ENCODE results near the gene CCDC188. TPM values are rescaled to one million over a fixed set of nuclear protein-coding genes. Genes with fewer than 3 reads are reported as not detected.

Gene CCDC188
- polyA plus RNA-seq, 1 donor (not counting 4 experiments of a cell fraction or from before 2014, with no cell fraction given), result not detected

GRCh38 chr22:20117633-20118299 is 33.1 kb downstream of the CCDC188 start:
- peak overlapping the region; percentile 86 to 94 (median 88) for H3K4me3 ChIP-seq (ENCODE audit: control insufficient read depth in 2 of 3, extremely low read depth in 1 of 3, insufficient read depth in 2 of 3, low read depth in 1 of 3, low read length in 3 of 3)
- peaks cover 2% of the 10 kb centered on the region for H4K20me1 ChIP-seq (ENCODE audit: control insufficient read depth, extremely low read depth, insufficient read depth, low read length)
- peak overlapping the region; percentile 93 for H3K9ac ChIP-seq (ENCODE audit: control insufficient read depth, extremely low read depth, insufficient read depth, low read length)
- peak overlapping the region; percentile 68 for H3K27ac ChIP-seq (ENCODE audit: control insufficient read depth, insufficient read depth, low read length)
- peaks cover 84% of the 10 kb centered on the region for H3K79me2 ChIP-seq (ENCODE audit: control insufficient read depth, insufficient read depth, low read length)
- no peaks in the 10 kb centered on the region for H3K27me3 ChIP-seq (ENCODE audit: control insufficient read depth, extremely low read depth, insufficient read depth, low read length)
- FAIRE-seq (no peak), DNase-seq (ENCODE audit: low read depth, low spot score) (no peak)
- TF ChIP-seq EZH2 (IDR thresholded peaks at IDR 0.05; ENCODE audit: low read length), result no peak
- TF ChIP-seq CTCF (optimal IDR thresholded peaks at IDR 0.05 in 1 of 3, IDR thresholded peaks at IDR 0.05 in 1 of 3, conservative IDR thresholded peaks at IDR 0.05 in 1 of 3; ENCODE audit: extremely low read depth in 1 of 3, insufficient read depth in 2 of 3, low read length in 3 of 3), result no peak
- H2AFZ ChIP-seq (ENCODE audit: control insufficient read depth, low read length), result peak overlapping the region; percentile 19
- peaks cover 26 to 39% of the 10 kb centered on the region in 2 experiments for H3K36me3 ChIP-seq (ENCODE audit: control insufficient read depth in 2 of 2, extremely low read depth in 1 of 2, insufficient read depth in 2 of 2, low read length in 2 of 2)
- H3K9me1 ChIP-seq (ENCODE audit: control insufficient read depth, extremely low read depth, insufficient read depth, low read length), result no peaks in the 10 kb centered on the region
- peak overlapping the region; percentile 89 for H3K4me2 ChIP-seq (ENCODE audit: control insufficient read depth, extremely low read depth, insufficient read depth, low read depth, low read length)
- dilution Hi-C loops (cut with MboI; ENCODE audit: extremely low pct_ligation_motif_present, low sequenced_read_pairs), result no loop called here
- no peaks in the 10 kb centered on the region for H3K9me3 ChIP-seq (ENCODE audit: control insufficient read depth, low read depth, low read length)
- H3K4me1 ChIP-seq (ENCODE audit: control insufficient read depth, extremely low read depth, insufficient read depth, low read length), result peaks cover 16% of the 10 kb centered on the region

DNA sequence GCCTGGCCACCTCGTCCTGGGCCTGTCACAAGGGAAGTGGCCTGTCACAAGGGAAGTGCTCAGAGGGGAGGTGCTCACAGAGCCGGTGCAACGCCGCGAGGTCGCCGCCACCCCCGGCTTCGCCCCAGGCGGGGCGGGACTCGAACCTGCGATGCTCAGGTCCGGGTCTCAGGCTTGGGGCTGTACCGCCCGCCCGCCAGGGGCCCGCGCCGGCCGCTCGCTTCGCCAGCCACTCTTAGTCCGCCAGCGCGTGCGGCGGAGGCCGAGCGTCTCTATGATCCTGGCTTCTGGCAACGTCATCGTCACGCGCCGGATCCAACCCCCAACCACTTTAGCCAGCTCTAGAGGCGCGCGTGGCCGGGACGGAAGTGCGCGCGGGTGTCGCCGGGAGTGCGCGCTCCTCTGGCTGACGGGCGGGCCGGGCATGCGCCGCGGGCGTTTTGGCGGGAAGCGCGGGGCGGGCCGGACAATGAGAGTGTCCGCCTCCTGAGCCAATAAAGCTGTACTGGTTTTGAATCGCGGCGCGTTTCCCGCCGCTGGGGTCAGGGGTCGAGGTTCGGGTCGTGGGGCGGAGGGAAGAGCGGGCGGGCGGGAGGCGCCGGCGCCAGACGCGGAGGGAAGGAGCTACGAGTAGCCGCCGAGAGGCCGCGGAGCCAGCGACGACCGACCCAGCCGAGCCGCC is 33.8 kb downstream of the CCDC188 start, which contains the start of gene TRMT2A:
TSS of gene TRMT2A (minus strand) at position 276 of the 682 bp plus-strand sequence. CDS start 320 bp downstream, outside the sequence.
- no peaks in the 10 kb centered on the region for H4K20me1 ChIP-seq (ENCODE audit: control insufficient read depth, extremely low read depth, insufficient read depth, low read length)
- peak within 1 kb of the TSS; percentile 77 for H2AFZ ChIP-seq (ENCODE audit: control insufficient read depth, low read length)
- H3K79me2 ChIP-seq (ENCODE audit: control insufficient read depth, insufficient read depth, low read length), result peaks cover 78% of the 10 kb centered on the region
- H3K9ac ChIP-seq (ENCODE audit: control insufficient read depth, extremely low read depth, insufficient read depth, low read length), result peak within 1 kb of the TSS; percentile 93
- peaks cover 31 to 39% of the 10 kb centered on the region in 2 experiments for H3K36me3 ChIP-seq (ENCODE audit: control insufficient read depth in 2 of 2, extremely low read depth in 1 of 2, insufficient read depth in 2 of 2, low read length in 2 of 2)
- H3K27ac ChIP-seq (ENCODE audit: control insufficient read depth, insufficient read depth, low read length), result peak within 1 kb of the TSS; percentile 83
- H3K4me3 ChIP-seq (ENCODE audit: control insufficient read depth in 2 of 3, extremely low read depth in 1 of 3, insufficient read depth in 2 of 3, low read depth in 1 of 3, low read length in 3 of 3), result peak within 1 kb of the TSS; percentile 88 to 94 (median 88)
- dilution Hi-C loops (cut with MboI; ENCODE audit: extremely low pct_ligation_motif_present, low sequenced_read_pairs), result no loop called here
- H3K27me3 ChIP-seq (ENCODE audit: control insufficient read depth, extremely low read depth, insufficient read depth, low read length), result no peaks in the 10 kb centered on the region
- H3K9me1 ChIP-seq (ENCODE audit: control insufficient read depth, extremely low read depth, insufficient read depth, low read length), result no peaks in the 10 kb centered on the region
- FAIRE-seq (peak; percentile 26), DNase-seq (ENCODE audit: low read depth, low spot score) (peak; percentile 69)
- TF ChIP-seq EZH2 (IDR thresholded peaks at IDR 0.05; ENCODE audit: low read length) (no peak), CTCF (optimal IDR thresholded peaks at IDR 0.05 in 1 of 3, IDR thresholded peaks at IDR 0.05 in 1 of 3, conservative IDR thresholded peaks at IDR 0.05 in 1 of 3; ENCODE audit: extremely low read depth in 1 of 3, insufficient read depth in 2 of 3, low read length in 3 of 3) (peak in 1 of 3 experiments; percentile 27)
- H3K4me1 ChIP-seq (ENCODE audit: control insufficient read depth, extremely low read depth, insufficient read depth, low read length), result peaks cover 16% of the 10 kb centered on the region
- H3K9me3 ChIP-seq (ENCODE audit: control insufficient read depth, low read depth, low read length), result no peaks in the 10 kb centered on the region
- H3K4me2 ChIP-seq (ENCODE audit: control insufficient read depth, extremely low read depth, insufficient read depth, low read depth, low read length), result peak within 1 kb of the TSS; percentile 89

All from keratinocyte (primary cell).